GM12865 (cell line): ENCODE measurements around the gene POP7.

Experiments used
- DNase-seq: peaks from one replicate; pipeline ENCODE4 v3.0.0; 2010; ENCODE audit warnings: low read depth
- H3K4me3 ChIP-seq: 2 replicates; pipeline ENCODE4 v1.5.1; 2011; ENCODE audit warnings: mild to moderate bottlenecking, low read depth, low read length, control low read depth
- CTCF ChIP-seq: IDR thresholded peaks from 2 replicates; pipeline ENCODE4 v1.5.1; 2011; ENCODE audit warnings: low read length, control low read depth, low read depth, inconsistent platforms; ENCODE audit not compliant: insufficient read depth; ENCODE audit errors: missing control alignments

The POP7 gene

GRCh38 chr7:100726996-100727761, 21.3 kb downstream of the POP7 start:
- no peak overlapping the region for H3K4me3 ChIP-seq
- no peak for DNase-seq
- no peak for TF ChIP-seq CTCF

GRCh38 chr7:100728196-100728595, 22.3 kb downstream of the POP7 start:
- DNase-seq = peak; percentile 0
- H3K4me3 ChIP-seq = no peak overlapping the region
- TF ChIP-seq CTCF = no peak

GRCh38 chr7:100730136-100730800, 24.3 kb downstream of the POP7 start:
- no peak for TF ChIP-seq CTCF
- H3K4me3 ChIP-seq = no peak overlapping the region
- no peak for DNase-seq

- DNase-seq = no peak
- H3K4me3 ChIP-seq = no peak overlapping the region
- TF ChIP-seq CTCF = no peak
Measured at GRCh38 chr7:100731937-100732636, 26.2 kb downstream of the POP7 start.

GRCh38 chr7:100735730-100736129, 29.8 kb downstream of the POP7 start:
- DNase-seq = no peak
- TF ChIP-seq CTCF = no peak
- no peak overlapping the region for H3K4me3 ChIP-seq

- TF ChIP-seq CTCF = no peak
- no peak for DNase-seq
- no peak overlapping the region for H3K4me3 ChIP-seq
Measured at GRCh38 chr7:100736671-100737070, 30.8 kb downstream of the POP7 start.
